Activated CD4-positive, alpha-beta T cell treated with anti-CD3 and anti-CD28 coated beads, Interleukin-2, amount 50 U/mL, for 16 hours (primary cell): Measurements from ENCODE around the gene RNF40.
"Not testable (repeated sequence)": the region's sequence is repeated elsewhere in the genome, so short reads cannot be mapped to it uniquely, and the experiment has no call there.

Experiments
- DNase-seq: peaks from one replicate; pipeline ENCODE4 v3.0.0-alpha.2; 2020

Gene RNF40

DNA sequence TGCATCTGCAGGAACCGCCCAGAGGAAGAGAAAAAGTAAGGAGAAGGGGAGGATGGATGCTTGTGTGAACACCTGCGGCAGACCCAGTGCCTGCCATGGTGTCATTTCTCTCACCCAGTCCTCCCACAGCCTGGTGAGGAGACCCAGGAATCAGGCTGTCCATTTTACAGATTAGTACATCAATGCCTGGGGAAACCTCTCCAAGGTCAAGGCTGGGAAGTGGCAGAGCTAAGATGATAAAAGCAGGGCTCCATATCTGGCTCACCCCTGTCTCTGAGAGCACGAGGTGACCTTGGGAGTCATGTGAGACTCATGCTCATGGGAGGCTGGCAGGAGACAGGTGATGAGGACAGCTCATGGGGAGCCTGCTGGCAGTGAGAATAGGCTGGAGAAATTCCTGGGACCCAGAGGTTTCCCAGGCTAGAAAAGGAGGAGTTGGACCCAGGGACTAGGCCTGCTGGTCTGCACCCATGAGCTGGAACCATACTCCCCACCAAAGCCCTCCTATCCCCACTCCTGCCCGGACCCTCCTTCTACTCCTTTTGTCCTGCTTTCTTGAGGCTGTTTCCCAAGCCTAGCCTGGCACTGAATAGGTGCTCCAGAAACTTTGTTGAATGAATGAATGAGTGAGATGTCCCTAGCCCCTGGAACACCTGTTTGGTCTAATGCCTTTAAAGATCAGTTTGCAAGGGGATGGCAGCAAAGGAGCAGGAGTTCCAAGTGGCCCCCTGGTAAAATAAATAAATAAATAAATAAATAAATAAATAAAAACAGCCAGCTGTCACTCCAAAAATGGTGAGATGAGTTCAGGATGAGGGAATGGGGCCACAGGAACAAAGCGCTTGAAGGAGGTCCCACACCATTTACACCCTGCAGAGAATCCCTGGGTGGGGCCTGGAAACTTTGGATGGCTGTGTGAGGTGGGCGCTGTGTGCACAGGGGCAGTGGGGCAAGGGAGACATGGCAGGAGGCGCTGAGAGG, 23.3 kb downstream of the RNF40 start:
- no peak for DNase-seq

DNA sequence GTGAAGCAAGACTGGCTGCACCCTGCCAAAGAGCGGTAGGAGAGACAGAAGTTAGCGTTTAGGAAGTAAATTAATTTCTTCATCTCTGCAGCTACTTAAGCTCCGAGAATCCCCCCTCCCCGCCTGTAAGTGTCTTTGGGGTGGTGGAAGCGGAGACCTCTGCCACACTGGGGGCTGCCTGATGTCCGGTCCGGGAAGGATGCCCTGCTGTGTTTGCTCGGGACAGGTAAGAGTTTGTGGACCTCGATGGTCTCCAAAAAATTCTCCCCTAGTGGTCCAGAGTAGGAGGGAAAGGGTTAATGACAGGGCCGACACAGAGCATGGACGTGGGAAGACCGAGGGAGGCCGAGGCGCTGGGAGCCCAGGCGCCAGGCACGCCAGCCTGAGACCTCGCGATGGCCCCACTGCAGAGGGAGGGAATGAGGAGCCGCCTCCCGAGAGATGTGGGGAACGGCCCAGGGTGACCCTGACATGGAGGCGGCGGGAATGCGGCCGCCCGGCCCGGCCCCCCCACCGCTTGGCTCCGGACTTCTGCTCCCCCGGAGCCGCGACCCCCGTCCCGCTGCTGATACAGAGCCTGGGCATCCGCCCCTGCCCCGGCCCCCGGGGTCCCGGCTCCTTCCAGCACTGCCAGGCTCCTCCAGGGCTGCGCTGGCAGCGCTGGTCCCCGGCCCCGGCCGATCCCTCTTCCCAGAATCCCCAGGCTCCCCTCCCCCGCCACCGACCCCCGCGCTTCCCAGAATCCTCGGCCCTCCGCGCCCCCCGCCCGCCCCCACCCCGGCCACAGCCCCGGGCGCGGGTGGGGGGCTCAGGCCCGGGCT, 24.2 kb downstream of the RNF40 start:
- DNase-seq, result no peak

DNA sequence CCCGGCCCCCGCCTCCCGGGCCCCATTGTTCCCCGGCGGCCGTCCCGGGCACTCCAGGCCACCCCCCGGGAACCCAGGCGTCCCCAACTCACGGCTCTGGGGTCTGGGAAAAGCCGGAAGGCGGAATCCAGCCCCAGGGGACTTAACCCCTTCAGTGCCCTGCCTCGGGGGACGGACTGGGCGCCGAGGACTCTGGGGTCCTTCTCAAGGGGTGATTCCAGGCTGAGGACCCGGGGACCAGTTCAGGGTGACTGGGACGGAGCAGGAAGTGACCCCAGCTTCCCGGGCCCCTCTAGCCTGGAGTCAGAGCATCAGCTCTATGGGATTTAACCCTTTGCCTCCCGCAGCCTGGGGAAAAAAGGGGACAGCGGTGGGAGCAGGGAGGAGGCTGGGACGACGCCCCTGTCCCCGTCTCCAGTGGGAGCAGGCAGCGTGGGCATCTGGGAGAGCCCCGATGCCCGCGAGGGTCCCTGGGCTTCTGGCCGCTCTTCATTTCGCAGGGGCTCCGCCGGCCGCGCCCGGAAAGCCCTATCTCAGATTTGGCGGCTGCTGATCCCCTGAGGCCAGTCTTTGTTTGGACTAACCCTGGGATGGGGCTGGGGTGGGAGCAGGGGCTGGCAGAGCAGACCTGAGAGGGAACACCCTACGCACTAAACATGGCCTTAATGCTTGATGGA, 25.0 kb downstream of the RNF40 start, which contains the start of gene ZNF629:
ZNF629 (minus strand) TSS at position 270 of the 677 bp plus-strand sequence. CDS start 2,723 bp downstream, outside the sequence.
- no peak for DNase-seq

DNA sequence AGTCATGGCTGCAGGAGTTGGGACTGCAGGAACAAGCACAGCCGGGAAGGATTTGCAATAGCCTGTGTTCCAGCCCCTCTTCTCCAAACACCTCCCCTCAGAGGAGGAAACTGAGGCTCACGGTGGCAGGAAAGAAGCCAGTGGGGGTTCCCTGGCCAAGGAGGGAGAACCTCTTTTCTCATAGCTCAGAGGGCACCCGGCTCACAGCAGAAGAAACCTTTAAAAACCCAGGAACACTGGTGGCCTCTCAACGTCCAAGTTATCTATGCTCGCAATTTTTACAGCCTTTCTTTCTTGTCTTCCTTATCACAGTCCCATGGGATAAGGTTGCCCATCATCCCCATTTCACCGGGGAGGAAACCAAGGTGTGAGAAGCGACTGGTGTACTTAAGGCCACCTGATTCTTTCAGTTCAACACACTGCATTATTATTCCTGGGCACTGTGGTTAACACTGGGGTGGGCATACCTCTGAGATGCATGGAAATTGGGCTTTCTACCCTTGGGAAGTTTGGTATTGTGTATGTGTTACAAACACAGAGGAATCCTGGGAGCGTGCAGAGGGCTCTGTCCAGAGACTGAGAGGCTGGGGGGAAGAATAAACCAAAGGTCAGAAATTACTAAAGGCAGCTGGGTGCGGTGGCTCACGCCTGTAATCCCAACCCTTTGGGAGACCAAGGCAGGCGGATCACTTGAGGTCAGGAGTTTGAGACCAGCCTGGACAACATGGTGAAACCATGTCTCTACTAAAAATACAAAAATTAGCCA, 25.7 kb downstream of the RNF40 start:
- no peak for DNase-seq

DNA sequence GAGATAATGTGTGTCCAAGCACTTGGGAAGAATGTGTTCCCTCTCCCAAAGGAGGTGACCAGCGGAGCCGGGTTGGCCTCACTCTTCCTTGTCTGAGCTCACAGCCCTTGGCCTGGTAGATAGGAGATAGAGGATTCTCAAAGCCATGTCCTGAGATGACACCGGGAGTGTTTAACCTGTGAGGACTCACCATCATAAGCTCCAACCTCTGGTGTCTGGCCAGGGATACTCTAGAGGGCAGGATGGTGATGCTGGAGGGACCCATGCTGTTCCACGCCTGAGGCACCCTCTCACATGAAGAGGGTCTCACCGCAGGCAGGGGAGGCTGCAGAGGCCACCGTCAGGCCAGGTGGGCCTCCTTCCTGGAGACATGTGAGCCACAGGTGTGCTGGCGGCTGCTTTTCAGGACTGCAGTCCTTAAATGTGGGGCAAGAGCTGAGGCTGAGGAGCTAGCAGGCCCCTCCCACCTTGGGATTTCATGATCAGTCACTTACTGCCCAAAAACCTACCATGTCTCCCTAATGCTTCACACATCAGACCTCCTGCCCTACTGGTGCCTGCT, 31.5 kb downstream of the RNF40 start:
- DNase-seq, result no peak

DNA sequence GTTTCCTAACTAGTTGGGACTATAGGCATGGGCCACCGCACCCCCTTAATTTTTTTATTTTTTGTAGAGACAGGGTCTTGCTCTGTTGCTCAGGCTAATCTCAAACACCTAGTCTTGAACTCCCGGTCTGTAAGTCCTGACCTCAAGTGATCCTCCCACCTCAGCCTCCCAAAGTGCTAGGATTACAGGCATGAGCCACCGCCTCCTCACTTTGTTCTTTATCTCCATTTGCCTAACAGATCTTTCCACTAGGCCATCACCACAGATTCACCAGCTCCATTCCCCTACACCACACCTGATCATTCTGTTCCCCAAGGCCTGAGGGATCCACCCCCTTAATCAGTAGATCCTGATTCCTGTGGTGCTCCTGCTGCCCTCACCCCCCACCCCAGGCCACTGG, 32.5 kb downstream of the RNF40 start:
- DNase-seq, result no peak

DNA sequence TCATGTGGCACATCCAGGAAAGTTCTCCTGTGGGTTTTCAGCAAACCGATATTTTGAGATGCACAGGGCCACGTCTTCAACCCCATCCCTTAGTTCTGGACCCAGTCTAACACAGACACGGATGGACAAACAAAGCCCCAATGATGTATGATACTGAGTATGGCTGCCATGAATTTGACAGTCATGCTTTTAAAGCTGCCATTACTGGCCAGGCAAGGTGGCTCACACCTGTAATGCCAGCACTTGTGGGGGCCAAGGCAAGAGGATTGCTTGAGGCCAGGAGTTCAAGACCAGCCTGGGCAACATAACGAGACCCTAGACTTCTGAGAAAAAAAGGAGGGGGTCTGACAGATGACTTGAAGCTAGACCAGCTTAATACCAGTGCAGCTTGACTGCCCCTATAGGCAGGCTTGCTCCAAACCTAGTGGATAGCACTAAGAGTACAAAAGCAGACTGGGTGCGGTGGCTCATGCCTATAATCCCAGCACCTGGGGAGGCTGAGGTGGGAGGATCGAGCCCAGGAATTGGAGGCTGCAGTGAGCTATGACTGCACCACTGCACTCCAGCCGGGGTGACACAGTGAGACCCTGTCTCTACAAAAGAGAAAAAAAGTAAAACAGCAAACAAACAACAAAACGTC, 35.7 kb downstream of the RNF40 start:
- no peak for DNase-seq

DNA sequence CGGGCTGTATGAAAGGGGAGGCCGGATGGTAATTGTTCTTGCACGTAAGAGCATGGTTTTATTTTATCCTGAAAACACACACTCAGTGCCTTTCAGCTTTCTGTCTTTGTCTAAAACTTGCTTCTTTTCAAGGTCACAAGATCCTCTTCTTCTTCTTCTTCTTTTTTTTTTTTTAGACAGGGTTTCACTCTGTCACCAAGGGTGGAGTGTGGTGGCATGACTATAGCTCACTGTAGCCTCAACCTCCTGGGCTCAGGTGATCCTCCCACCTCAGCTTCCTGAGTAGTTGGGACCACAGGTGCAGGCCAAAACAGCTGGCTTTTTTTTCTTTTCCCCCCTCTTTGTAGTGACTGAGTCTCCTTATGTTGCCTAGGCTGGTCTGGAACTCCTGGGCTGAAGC, 40.8 kb downstream of the RNF40 start:
- DNase-seq, result no peak

DNA sequence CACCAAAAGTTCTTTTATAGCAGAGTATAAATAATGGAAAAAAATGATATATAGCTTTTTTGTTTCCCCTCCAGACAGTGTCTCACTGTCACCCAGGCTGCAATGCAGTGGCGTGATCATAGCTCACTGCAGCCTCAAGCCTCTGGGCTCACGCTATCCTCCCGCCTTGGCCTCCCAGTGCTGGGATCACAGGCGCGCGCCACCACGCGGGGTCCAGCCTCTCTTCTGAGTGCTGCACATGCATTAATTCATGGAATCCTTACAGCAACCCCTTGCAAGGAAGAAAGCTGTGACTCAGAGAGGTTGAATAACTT, 42.9 kb downstream of the RNF40 start:
- no peak for DNase-seq

DNA sequence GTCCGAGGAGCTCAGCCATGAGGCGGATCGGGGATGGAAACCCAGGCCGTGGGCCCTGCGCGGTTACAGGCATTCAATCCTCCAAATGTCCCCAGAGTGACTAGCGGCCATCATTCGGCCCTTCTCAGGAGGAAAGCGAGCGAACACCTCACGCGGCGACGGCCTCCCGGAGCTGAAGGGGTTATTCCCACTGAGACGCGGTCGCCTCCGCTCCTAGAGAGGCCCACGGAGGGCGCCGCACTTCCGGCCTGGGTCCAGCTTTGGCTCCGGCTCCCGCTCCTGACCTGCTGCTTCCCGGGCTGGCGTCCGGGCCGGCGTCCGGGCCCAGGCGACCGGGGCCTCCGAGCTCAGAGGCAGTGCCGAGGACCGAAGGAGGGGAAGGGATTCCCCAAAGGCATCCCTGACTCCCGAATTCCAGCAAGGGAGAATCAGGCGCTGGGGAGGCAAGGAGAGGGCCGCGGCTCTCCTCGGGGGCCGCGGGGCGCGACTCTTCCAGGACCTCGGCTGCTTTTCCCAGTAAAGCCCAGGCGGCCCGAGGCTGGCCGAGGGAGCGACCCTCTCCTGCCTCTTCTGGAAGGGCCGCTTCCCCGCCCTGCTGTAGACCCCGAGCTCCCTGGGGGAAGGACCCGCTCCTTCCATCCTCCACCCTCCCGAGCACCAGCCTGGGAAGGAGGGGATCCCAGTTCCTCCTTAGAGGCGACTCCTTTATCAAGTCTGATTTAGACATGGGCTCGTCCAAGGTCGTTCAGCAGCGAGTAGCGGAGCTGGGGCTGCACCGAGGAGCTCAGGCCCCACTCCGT, 43.4 kb downstream of the RNF40 start:
- no peak for DNase-seq

DNA sequence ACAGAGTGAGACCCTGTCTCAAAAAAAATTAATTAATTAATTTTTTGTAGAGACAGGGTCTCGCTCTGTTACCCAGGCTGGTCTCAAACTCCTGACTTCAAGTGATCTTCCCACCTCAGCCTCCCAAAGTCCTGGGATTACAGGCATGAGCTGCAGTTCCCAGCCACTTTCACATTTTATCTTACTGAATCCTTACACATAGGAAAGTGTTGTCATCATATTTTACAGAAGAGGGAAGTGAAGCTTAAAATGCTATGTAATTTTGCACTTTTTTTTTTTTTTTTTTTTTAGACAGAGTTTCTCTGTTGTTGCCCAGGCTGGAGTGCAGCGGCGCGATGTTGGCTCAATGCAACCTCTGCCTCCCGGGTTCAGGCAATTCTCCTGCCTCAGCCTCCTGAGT, 46.0 kb downstream of the RNF40 start:
- no peak for DNase-seq

DNA sequence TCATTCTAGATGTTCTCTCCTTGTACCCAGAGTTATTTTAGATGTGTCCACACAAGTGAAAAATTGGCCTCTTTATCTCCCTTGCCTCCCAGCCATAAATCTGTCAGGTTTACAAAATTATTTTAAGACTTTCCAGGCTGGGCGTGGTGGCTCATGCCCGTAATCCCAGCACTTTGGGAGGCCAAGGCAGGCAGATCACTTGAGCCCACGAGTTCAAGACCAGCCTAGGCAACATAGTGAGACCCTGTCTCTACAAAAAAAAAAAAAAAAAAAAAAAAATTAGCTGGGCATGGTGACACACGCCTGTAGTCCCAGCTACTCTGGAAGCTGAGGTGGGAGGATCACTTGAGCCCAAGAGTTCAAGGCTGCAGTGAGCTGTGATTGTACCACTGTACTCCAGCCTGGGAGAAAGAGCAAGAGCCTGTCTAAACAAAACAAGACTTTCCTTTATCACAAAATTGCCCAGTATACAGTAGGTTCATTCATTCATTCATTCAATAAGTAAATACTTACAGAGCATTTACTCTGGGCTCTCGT, 46.8 kb downstream of the RNF40 start:
- DNase-seq, result not testable (repeated sequence)

DNA sequence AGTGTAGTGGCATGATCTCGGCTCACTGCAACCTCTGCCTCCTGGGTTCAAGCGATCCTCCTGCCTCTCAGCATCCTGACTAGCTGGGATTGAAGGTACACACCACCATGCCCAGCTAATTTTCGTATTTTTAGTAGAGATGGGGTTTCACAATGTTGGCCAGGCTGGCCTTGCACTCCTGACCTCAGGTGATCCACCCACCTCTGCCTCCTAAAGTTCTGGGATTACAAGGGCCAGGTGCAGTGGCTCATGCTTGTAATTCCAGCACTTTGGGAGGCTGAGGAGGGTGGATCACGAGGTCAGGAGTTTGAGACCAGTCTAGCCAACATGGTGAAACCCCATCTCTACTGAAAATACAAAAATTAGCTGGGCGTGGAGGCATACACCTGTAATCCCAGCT, 47.6 kb downstream of the RNF40 start:
- DNase-seq, result not testable (repeated sequence)

DNA sequence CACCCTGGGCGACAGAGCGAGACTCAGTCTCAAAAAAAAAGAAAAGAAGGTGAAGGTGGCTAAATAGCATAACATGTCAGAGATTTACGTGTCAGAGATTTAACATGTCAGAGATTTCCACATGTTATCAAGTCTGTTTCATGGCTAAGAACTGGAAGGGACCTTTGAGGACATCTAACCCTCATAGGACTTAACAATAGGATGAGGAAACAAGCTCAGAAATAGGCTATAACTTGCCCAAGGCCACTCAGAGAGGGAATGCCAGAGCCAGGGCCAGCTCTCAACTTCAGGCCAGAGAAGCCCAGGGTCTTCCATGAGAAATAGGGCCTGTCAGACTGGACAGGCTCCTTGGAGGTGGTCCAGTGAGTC, 51.7 kb downstream of the RNF40 start:
- DNase-seq, result no peak

DNA sequence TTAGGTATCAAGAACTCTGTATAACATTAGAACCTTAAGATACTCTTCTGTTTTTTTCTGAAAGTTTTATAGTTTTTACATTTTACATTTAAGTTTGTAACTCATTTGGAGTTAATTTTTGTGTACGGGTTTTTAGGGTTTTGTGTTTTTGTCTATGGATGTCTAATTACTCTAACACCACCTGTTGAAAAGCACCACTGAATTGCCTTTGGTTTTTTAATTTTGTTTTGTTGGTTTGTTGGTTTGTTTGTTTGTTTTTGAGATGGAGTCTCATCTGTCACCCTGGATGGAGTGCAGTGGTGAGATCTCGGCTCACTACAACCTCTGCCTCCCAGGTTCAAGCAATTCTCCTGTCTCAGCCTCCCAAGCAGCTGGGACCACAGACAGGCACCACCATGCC, 54.6 kb downstream of the RNF40 start:
- DNase-seq, result no peak

DNA sequence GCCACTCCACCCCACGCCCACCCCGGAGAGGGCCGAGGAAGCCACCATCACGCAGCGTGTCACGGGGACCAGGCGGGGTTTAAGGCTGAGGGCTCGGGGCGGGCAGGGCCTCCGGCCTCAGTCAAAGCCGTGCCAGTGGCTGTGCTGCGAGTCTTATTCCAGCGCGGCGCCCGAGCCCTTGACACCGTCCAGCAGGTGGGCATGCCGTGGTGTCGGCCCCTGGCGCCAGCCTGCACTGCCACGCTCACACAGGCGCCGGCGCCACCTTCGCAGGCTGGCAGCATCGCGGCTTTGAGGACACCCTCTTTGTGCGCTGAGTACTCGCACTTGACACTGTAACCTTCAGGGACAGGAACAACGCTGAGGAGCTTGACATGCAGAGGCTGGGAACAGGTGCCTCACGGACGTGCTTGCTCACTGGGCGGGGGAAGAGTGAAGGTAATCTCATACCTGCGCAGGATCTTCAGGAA, 58.9 kb downstream of the RNF40 start:
- DNase-seq, result no peak

DNA sequence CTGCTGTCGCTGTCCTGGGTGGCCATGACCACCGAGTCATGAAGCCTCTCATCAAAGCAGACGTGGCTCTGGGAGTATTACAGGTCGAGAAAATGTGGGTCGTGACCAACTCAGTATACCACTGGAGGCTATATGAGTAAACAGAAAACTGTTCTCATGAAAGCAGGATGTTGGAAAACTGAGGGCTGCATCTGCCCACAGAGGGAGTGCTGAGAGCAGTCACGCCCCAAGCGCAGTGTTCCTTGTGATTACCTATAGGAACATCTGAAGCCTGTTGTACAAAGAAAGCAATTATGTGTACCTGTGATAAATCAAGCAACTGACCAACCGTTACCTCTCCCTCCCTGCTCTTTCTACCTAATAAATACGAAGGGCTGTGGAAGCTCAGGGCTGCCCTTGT, 59.3 kb downstream of the RNF40 start:
- not testable (repeated sequence) for DNase-seq

DNA sequence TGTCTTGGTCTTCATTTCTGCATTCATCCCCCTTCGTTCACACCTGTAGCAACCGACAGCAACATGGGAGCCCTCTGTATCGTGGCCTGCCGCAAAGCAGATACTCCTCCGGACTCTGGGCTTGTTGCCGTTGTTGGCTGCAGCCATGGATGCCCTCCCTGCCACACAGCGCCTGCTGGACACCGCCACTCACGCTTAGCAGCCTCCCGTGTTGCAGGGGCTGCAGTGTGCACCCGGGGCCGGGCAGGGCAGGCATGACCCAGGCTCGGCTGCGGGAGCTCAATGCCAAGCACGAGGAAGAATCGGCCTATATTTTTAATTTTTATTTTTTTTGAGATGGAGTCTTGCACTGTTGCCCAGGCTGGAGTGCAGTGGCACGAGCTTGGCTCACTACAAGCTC, 59.8 kb downstream of the RNF40 start:
- no peak for DNase-seq
